ENCODE measurements around the gene SH3BP5L.
"Not testable (repeated sequence)": the region's sequence is repeated elsewhere in the genome, so short reads cannot be mapped to it uniquely, and the experiment has no call there.

SH3BP5L gene

DNA sequence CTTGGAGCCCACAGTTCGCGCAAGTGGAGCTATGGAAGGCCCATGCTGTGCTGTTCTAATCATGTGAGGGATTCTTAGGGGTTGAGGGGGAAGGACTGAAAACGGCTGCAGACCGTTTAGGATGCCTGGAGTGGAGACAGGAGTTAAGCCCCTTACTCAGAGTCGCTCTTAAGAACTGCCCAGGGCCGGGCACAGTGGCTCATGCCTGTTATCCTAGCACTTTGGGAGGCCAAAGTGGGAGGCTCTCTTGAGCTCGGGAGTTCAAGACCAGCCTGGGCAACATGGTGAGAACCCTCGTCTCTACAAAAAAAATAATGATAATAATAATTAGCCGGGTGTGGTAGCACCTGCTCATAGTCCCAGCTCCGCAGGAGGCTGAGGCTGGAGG lies 13.4 kb upstream of the SH3BP5L start:
- TF ChIP-seq CTCF (IDR thresholded peaks at IDR 0.05; ENCODE audit: insufficient read depth, missing control alignments) = no peak
- no peak for FAIRE-seq

GRCh38 chr1:248838357-248839167 lies 12.8 kb upstream of the SH3BP5L start:
- FAIRE-seq (no peak), DNase-seq (ENCODE audit: insufficient read length, low spot score) (no peak)
- TF ChIP-seq CTCF (IDR thresholded peaks at IDR 0.05; ENCODE audit: insufficient read depth, missing control alignments) = no peak

More for the DNA sequence above, 13.4 kb upstream of the SH3BP5L start:
- DNase-seq (ENCODE audit: insufficient read length, low spot score) = no peak

GRCh38 chr1:248837781-248838356 lies 12.2 kb upstream of the SH3BP5L start, which contains the start of gene ZNF672:
TSS of gene ZNF672 (plus strand) at chr1:248838224. CDS start at chr1:248847275, 9,051 bp downstream.
- FAIRE-seq (no peak), DNase-seq (ENCODE audit: insufficient read length, low spot score) (peak; percentile 82)
- TF ChIP-seq CTCF (IDR thresholded peaks at IDR 0.05; ENCODE audit: insufficient read depth, missing control alignments) = no peak

GRCh38 chr1:248837045-248837780 lies 11.5 kb upstream of the SH3BP5L start:
- no peak for DNase-seq (ENCODE audit: insufficient read length, low spot score)
- FAIRE-seq = no peak
- no peak for TF ChIP-seq CTCF (IDR thresholded peaks at IDR 0.05; ENCODE audit: insufficient read depth, missing control alignments)

- DNase-seq (ENCODE audit: insufficient read length, low spot score) = no peak
- FAIRE-seq = no peak
- no peak for TF ChIP-seq CTCF (IDR thresholded peaks at IDR 0.05; ENCODE audit: insufficient read depth, missing control alignments)
These were observed 8.7 kb upstream of the SH3BP5L start for GRCh38 chr1:248834343-248834940.

DNA sequence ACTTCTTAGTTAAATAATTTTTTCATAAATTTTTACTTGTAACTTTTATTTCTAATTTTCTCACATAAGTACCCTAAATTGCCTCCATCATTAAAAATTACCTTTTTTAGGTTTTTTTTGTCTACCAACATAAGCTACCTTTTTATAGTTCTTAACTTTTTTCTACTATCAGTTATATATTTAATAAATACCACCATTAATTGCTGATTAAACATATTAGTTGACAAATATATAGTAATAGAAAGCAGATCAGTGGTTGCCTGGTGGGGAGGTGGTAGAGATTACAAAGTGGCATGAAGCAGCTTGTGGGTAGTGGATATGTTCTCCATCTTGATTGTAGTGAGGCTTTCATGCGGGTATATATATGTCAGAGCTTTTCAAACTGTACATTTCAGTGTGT lies 6.1 kb upstream of the SH3BP5L start:
- DNase-seq (ENCODE audit: insufficient read length, low spot score) = no peak
- no peak for TF ChIP-seq CTCF (IDR thresholded peaks at IDR 0.05; ENCODE audit: insufficient read depth, missing control alignments)
- FAIRE-seq = no peak

DNA sequence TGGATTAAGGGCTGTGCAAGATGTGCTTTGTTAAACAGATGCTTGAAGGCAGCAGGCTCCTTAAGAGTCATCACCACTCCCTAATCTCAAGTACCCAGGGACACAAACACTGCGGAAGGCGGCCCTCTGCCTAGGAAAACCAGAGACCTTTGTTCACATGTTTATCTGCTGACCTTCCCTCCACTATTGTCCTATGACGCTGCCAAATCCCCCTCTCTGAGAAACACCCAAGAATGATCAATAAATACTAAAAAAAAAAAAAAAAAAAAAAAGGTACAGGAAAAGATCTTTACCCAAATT lies 5.0 kb upstream of the SH3BP5L start:
- not testable (repeated sequence) for DNase-seq (ENCODE audit: insufficient read length, low spot score); FAIRE-seq
